Osteoblast (primary cell): ENCODE data around the gene HDAC11. TPM values are rescaled to one million over a fixed set of nuclear protein-coding genes. Genes with fewer than 3 reads are reported as not detected.

Experiments
- DNase-seq: peaks from one replicate; pipeline ENCODE4 v3.0.0; 2011; ENCODE audit warnings: low spot score, mixed read lengths; ENCODE audit not compliant: insufficient read length; ENCODE audit errors: missing footprints
- H2AFZ ChIP-seq: 2 replicates; pipeline ENCODE4 v1.6.0; 2011; ENCODE audit warnings: mild to moderate bottlenecking, low read length
- H3K27ac ChIP-seq: 2 replicates; pipeline ENCODE4 v1.5.1; 2011; ENCODE audit warnings: mild to moderate bottlenecking, low read depth, low read length, moderate library complexity
- H3K27me3 ChIP-seq: 2 replicates; pipeline ENCODE4 v1.6.0; 2012; ENCODE audit warnings: mild to moderate bottlenecking, control low read depth, inconsistent platforms, low read length, moderate library complexity; ENCODE audit not compliant: insufficient read depth
- H3K36me3 ChIP-seq: 2 replicates; pipeline ENCODE4 v1.5.1; 2011; ENCODE audit warnings: mild to moderate bottlenecking, low read length, control low read depth, moderate library complexity; ENCODE audit not compliant: insufficient read depth
- H3K4me1 ChIP-seq: 2 replicates; pipeline ENCODE4 v1.5.1; 2011; ENCODE audit warnings: mild to moderate bottlenecking, low read length, control low read depth, moderate library complexity; ENCODE audit not compliant: insufficient read depth
- H3K4me2 ChIP-seq: 2 replicates; pipeline ENCODE4 v1.6.0; 2011; ENCODE audit warnings: mild to moderate bottlenecking, low read length; ENCODE audit not compliant: insufficient read depth
- H3K4me3 ChIP-seq: fragments of 200-600 bp; sonication (generic); 3 replicates; pipeline ENCODE4 v1.5.1; 2012; ENCODE audit warnings: mild to moderate bottlenecking, low read length, inconsistent platforms; ENCODE audit not compliant: insufficient read depth
- H3K79me2 ChIP-seq: 2 replicates; pipeline ENCODE4 v1.6.0; 2012; ENCODE audit warnings: mild to moderate bottlenecking, low read length, control low read depth, inconsistent platforms; ENCODE audit not compliant: insufficient read depth
- H3K9me3 ChIP-seq: 2 replicates; pipeline ENCODE4 v1.5.1; 2011; ENCODE audit warnings: low read depth, low read length, control low read depth
- H4K20me1 ChIP-seq: 2 replicates; pipeline ENCODE4 v1.6.0; 2012; ENCODE audit warnings: mild to moderate bottlenecking, low read length, control low read depth; ENCODE audit not compliant: insufficient read depth
- total RNA-seq: library from RNA; depleted of rRNA; stranded (reverse); fragments of >200 nt; gene quantifications from 2 replicates; pipeline ENCODE4 v1.2.3, GENCODE V29; 2012
- TF ChIP-seq, protein P1 (sequence below): IDR thresholded peaks from 2 replicates; pipeline ENCODE4 v1.5.1; 2011; ENCODE audit warnings: mild to moderate bottlenecking, low read depth, low read length, moderate library complexity; ENCODE audit errors: extremely low read depth

The HDAC11 gene
- total RNA-seq, 1 donor = 11.2 TPM

GRCh38 chr3:13506680-13507079 is 26.6 kb downstream of the HDAC11 start:
- Histone ChIP-seq H3K79me2 (no peaks in the 10 kb centered on the region), H3K36me3 (no peaks in the 10 kb centered on the region), H3K27ac (no peak overlapping the region), H4K20me1 (no peaks in the 10 kb centered on the region), H2AFZ (no peak overlapping the region), H3K4me1 (peaks cover 6% of the 10 kb centered on the region), H3K4me3 (no peak overlapping the region), H3K4me2 (no peak overlapping the region), H3K9me3 (no peaks in the 10 kb centered on the region), H3K27me3 (no peaks in the 10 kb centered on the region)
- DNase-seq = peak; percentile 21
- TF ChIP-seq, protein P1, sequence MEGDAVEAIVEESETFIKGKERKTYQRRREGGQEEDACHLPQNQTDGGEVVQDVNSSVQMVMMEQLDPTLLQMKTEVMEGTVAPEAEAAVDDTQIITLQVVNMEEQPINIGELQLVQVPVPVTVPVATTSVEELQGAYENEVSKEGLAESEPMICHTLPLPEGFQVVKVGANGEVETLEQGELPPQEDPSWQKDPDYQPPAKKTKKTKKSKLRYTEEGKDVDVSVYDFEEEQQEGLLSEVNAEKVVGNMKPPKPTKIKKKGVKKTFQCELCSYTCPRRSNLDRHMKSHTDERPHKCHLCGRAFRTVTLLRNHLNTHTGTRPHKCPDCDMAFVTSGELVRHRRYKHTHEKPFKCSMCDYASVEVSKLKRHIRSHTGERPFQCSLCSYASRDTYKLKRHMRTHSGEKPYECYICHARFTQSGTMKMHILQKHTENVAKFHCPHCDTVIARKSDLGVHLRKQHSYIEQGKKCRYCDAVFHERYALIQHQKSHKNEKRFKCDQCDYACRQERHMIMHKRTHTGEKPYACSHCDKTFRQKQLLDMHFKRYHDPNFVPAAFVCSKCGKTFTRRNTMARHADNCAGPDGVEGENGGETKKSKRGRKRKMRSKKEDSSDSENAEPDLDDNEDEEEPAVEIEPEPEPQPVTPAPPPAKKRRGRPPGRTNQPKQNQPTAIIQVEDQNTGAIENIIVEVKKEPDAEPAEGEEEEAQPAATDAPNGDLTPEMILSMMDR = no peak

- no peak overlapping the region for H3K4me3 ChIP-seq
- no peaks in the 10 kb centered on the region for H4K20me1 ChIP-seq
- no peaks in the 10 kb centered on the region for H3K27me3 ChIP-seq
- H3K9me3 ChIP-seq = no peaks in the 10 kb centered on the region
- TF ChIP-seq, protein P1 = no peak
- no peak for DNase-seq
- no peak overlapping the region for H2AFZ ChIP-seq
- H3K36me3 ChIP-seq = no peaks in the 10 kb centered on the region
- H3K27ac ChIP-seq = no peak overlapping the region
- H3K4me2 ChIP-seq = no peak overlapping the region
- H3K4me1 ChIP-seq = peaks cover 6% of the 10 kb centered on the region
- H3K79me2 ChIP-seq = no peaks in the 10 kb centered on the region
Measured at GRCh38 chr3:13507247-13507569, 27.1 kb downstream of the HDAC11 start.

DNA sequence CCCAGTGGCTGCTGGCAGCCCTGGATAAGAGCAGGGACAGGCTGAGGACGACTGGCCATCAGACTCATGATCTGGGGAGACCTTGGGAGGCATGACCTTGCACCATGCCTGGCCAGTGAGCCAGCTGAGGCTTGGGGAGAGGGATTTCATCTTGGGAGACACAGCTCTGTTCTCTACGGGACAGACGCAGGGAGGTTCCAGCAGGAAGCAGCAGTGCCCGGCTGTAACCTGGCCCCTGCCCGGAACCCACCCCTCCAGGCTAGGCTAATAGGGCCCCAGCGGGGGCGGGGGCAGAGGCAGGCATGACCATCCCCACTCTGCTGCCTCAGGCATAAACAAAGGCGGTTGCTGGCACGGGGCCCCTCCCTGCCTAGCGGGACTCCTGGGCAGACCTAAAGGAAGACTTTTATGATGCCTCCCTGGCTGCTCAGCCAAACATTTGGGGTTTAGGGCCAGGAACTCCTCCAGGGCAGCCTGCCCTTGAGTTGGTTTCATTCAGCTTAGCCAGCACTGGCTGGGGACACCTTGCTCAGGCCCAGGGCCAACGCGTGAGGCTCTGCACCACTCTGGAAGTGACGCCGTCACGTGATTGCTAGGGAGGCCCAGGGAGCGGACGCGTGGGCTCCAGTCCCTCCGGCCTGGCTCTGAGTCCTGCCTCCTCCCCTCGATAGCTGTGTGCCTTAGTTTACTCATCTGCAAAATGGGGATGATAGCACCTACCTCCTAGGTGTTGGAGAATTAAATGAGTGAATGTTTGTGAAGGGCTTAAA is 27.6 kb downstream of the HDAC11 start:
- H2AFZ ChIP-seq = peak overlapping the region; percentile 41
- H3K27ac ChIP-seq = no peak overlapping the region
- no peaks in the 10 kb centered on the region for H3K27me3 ChIP-seq
- H3K79me2 ChIP-seq = no peaks in the 10 kb centered on the region
- H4K20me1 ChIP-seq = no peaks in the 10 kb centered on the region
- H3K4me1 ChIP-seq = peaks cover 6% of the 10 kb centered on the region
- no peak overlapping the region for H3K4me2 ChIP-seq
- H3K4me3 ChIP-seq = no peak overlapping the region
- H3K9me3 ChIP-seq = no peaks in the 10 kb centered on the region
- TF ChIP-seq, protein P1 = no peak
- H3K36me3 ChIP-seq = no peaks in the 10 kb centered on the region
- peak; percentile 89 for DNase-seq

GRCh38 chr3:13508496-13508895 is 28.4 kb downstream of the HDAC11 start:
- TF ChIP-seq, protein P1 = no peak
- DNase-seq = peak; percentile 87
- no peak overlapping the region for H3K27ac ChIP-seq
- no peaks in the 10 kb centered on the region for H4K20me1 ChIP-seq
- H2AFZ ChIP-seq = no peak overlapping the region
- no peaks in the 10 kb centered on the region for H3K36me3 ChIP-seq
- no peaks in the 10 kb centered on the region for H3K9me3 ChIP-seq
- no peaks in the 10 kb centered on the region for H3K27me3 ChIP-seq
- H3K4me1 ChIP-seq = peaks cover 8% of the 10 kb centered on the region
- H3K4me3 ChIP-seq = no peak overlapping the region
- H3K4me2 ChIP-seq = no peak overlapping the region
- H3K79me2 ChIP-seq = no peaks in the 10 kb centered on the region
